GM23338 (cell line): Measurements from ENCODE around the gene KCNJ4. TPM values are rescaled to one million over a fixed set of nuclear protein-coding genes. Genes with fewer than 3 reads are reported as not detected.

ENCODE experiments used
- ATAC-seq: fragments of 200-7000 bp; cut with Tn5 transposase; 3 replicates; pipeline ENCODE4 v1.9.1; 2020
- DNase-seq: peaks from one replicate; pipeline ENCODE4 v3.0.0-alpha.2; 2015; ENCODE audit warnings: low spot score
- H2AFZ ChIP-seq: fragments of 200-600 bp; sonication (generic); 2 replicates; pipeline ENCODE4 v1.8.0; 2016; ENCODE audit warnings: antibody characterized with exemption, mild to moderate bottlenecking, moderate library complexity
- H3F3A ChIP-seq: fragments of 200-600 bp; sonication (generic); replicated peaks from 2 replicates; pipeline ENCODE4 v1.8.0; 2017; ENCODE audit warnings: antibody characterized with exemption, mixed run types, low read depth
- H3K27ac ChIP-seq: fragments of 200-600 bp; sonication (generic); 2 replicates; pipeline ENCODE4 v1.6.1; 2016; ENCODE audit warnings: low read depth
- H3K27me3 ChIP-seq: fragments of 200-600 bp; sonication (generic); 2 replicates; pipeline ENCODE4 v1.8.0; 2016; ENCODE audit warnings: mild to moderate bottlenecking, mixed run types, moderate library complexity; ENCODE audit not compliant: insufficient read depth
- H3K36me3 ChIP-seq: fragments of 200-600 bp; sonication (generic); 2 replicates; pipeline ENCODE4 v1.8.0; 2016; ENCODE audit warnings: mild to moderate bottlenecking; ENCODE audit not compliant: insufficient read depth
- H3K4me1 ChIP-seq: fragments of 200-600 bp; sonication (generic); 2 replicates; pipeline ENCODE4 v1.8.0; 2016; ENCODE audit warnings: mild to moderate bottlenecking, moderate library complexity; ENCODE audit not compliant: insufficient read depth
- H3K4me2 ChIP-seq: fragments of 200-600 bp; sonication (generic); 2 replicates; pipeline ENCODE4 v1.7.1; 2017; ENCODE audit warnings: mixed run types
- H3K4me3 ChIP-seq: fragments of 200-600 bp; sonication (generic); 2 replicates; pipeline ENCODE4 v1.6.1; 2016; ENCODE audit warnings: mixed run types
- H3K79me2 ChIP-seq: fragments of 200-600 bp; sonication (generic); replicated peaks from 2 replicates; pipeline ENCODE4 v1.8.0; 2017; ENCODE audit warnings: mild to moderate bottlenecking; ENCODE audit not compliant: insufficient read depth
- H3K9me2 ChIP-seq: fragments of 200-600 bp; sonication (generic); 2 replicates; pipeline ENCODE4 v1.8.0; 2017; ENCODE audit not compliant: insufficient read depth
- H4K20me1 ChIP-seq: fragments of 200-600 bp; sonication (generic); replicated peaks from 2 replicates; pipeline ENCODE4 v1.8.0; 2017; ENCODE audit warnings: mild to moderate bottlenecking; ENCODE audit not compliant: insufficient read depth
- H3K27ac Mint-ChIP-seq: 2 replicates; pipeline ENCODE4 v1.8.0; 2020; ENCODE audit warnings: inconsistent platforms, mild to moderate bottlenecking, moderate library complexity, mixed read lengths
- H3K27me3 Mint-ChIP-seq: 3 replicates; pipeline ENCODE4 v1.8.0; 2022; ENCODE audit warnings: low read depth, mild to moderate bottlenecking, moderate library complexity, mixed read lengths, inconsistent platforms; ENCODE audit not compliant: insufficient read depth, poor library complexity
- H3K36me3 Mint-ChIP-seq: 3 replicates; pipeline ENCODE4 v1.8.0; 2021; ENCODE audit warnings: low read depth, mild to moderate bottlenecking, inconsistent platforms, moderate library complexity, mixed read lengths
- H3K4me1 Mint-ChIP-seq: 3 replicates; pipeline ENCODE4 v1.8.0; 2020; ENCODE audit warnings: mild to moderate bottlenecking, inconsistent platforms, mixed read lengths
- H3K4me3 Mint-ChIP-seq: 3 replicates; pipeline ENCODE4 v1.8.0; 2021; ENCODE audit warnings: moderate library complexity, mild to moderate bottlenecking, inconsistent platforms, mixed read lengths
- H3K9me3 Mint-ChIP-seq: 3 replicates; pipeline ENCODE4 v1.8.0; 2020; ENCODE audit warnings: moderate library complexity, mild to moderate bottlenecking, inconsistent platforms, mixed read lengths
- CREB1 ChIP-seq: fragments of 250-450 bp; sonication (Bioruptor Pico); IDR thresholded peaks from 2 replicates; pipeline ENCODE4 v1.5.0; 2020; ENCODE audit warnings: low read depth, mild to moderate bottlenecking, moderate library complexity
- ETS1 ChIP-seq: IDR thresholded peaks from 2 replicates; pipeline ENCODE4 v1.6.1; 2016; ENCODE audit warnings: antibody characterized with exemption
- EZH2phosphoT487 ChIP-seq: fragments of 200-600 bp; sonication (generic); IDR thresholded peaks from one replicate; pipeline ENCODE4 v1.8.1; 2018; ENCODE audit warnings: antibody characterized with exemption; ENCODE audit not compliant: unreplicated experiment
- NANOG ChIP-seq: IDR thresholded peaks from 2 replicates; pipeline ENCODE4 v1.6.1; 2016; ENCODE audit warnings: antibody characterized with exemption, borderline replicate concordance
- REST ChIP-seq: IDR thresholded peaks from one replicate; pipeline ENCODE4 v1.6.1; 2018; ENCODE audit warnings: antibody characterized with exemption; ENCODE audit not compliant: unreplicated experiment
- ZNF114 ChIP-seq: fragments of 250-450 bp; sonication (Bioruptor Pico); IDR thresholded peaks from 2 replicates; pipeline ENCODE4 v1.5.0; 2020; ENCODE audit warnings: mild to moderate bottlenecking, moderate library complexity
- ZNF462 ChIP-seq: fragments of 250-450 bp; sonication (Bioruptor Pico); IDR thresholded peaks from 2 replicates; pipeline ENCODE4 v1.5.0; 2020; ENCODE audit warnings: mild to moderate bottlenecking, moderate library complexity
- polyA plus RNA-seq: library from polyadenylated mRNA; unstranded; fragments of >200 nt; fragmentation: Nextera tagmentation; extraction: Ambion mirVana; gene quantifications from 2 replicates; pipeline ENCODE4 v1.2.1, GENCODE V29; 2016
- total RNA-seq: library from RNA; depleted of rRNA; stranded (reverse); fragments of >200 nt; shearing (Covaris generic); gene quantifications from 2 replicates; pipeline ENCODE4 v1.2.3, GENCODE V29; 2014

The KCNJ4 gene
- total and polyA plus RNA-seq, 2 experiments from 2014 or later = 0.23 to 1.3 TPM

GRCh38 chr22:38443628-38444521, 11.1 kb downstream of the KCNJ4 start:
- Mint-ChIP-seq H3K36me3 (no peaks in the 10 kb centered on the region), H3K4me3 (no peak overlapping the region), H3K27me3 (peaks cover 11% of the 10 kb centered on the region), H3K27ac (no peak overlapping the region), H3K4me1 (peaks cover 5% of the 10 kb centered on the region; the same call in 1 of the 3 replicates), H3K9me3 (no peaks in the 10 kb centered on the region; the same call in 2 of the 3 replicates)
- Histone ChIP-seq H3K4me2 (no peak overlapping the region), H3K27ac (no peak overlapping the region), H3K4me3 (no peak overlapping the region), H3K9me2 (no peaks in the 10 kb centered on the region), H3K36me3 (no peaks in the 10 kb centered on the region), H3K27me3 (no peaks in the 10 kb centered on the region), H3F3A (no peaks in the 10 kb centered on the region), H4K20me1 (no peaks in the 10 kb centered on the region), H3K79me2 (no peaks in the 10 kb centered on the region), H3K4me1 (no peaks in the 10 kb centered on the region), H2AFZ (no peak overlapping the region)
- no peak for ATAC-seq
- TF ChIP-seq CREB1 (no peak), EZH2phosphoT487 (no peak), ETS1 (no peak)
- DNase-seq = no peak

- no peak overlapping the region for H3K27ac Mint-ChIP-seq
- H3K4me1 ChIP-seq = no peaks in the 10 kb centered on the region
- H4K20me1 ChIP-seq = no peaks in the 10 kb centered on the region
- peaks cover 5% of the 10 kb centered on the region; the same call in 1 of the 3 replicates for H3K4me1 Mint-ChIP-seq
- H3K27me3 ChIP-seq = no peaks in the 10 kb centered on the region
- H3F3A ChIP-seq = no peaks in the 10 kb centered on the region
- H2AFZ ChIP-seq = no peak overlapping the region
- no peak overlapping the region for H3K4me2 ChIP-seq
- H3K9me3 Mint-ChIP-seq = no peaks in the 10 kb centered on the region; the same call in 2 of the 3 replicates
- no peaks in the 10 kb centered on the region for H3K36me3 ChIP-seq
- ATAC-seq (no peak), DNase-seq (no peak)
- no peak overlapping the region for H3K4me3 Mint-ChIP-seq
- H3K27ac ChIP-seq = no peak overlapping the region
- no peaks in the 10 kb centered on the region for H3K79me2 ChIP-seq
- no peak overlapping the region for H3K4me3 ChIP-seq
- H3K9me2 ChIP-seq = no peaks in the 10 kb centered on the region
- H3K36me3 Mint-ChIP-seq = no peaks in the 10 kb centered on the region
- H3K27me3 Mint-ChIP-seq = peaks cover 14% of the 10 kb centered on the region
- TF ChIP-seq REST (no peak), NANOG (no peak), ZNF462 (no peak), ETS1 (no peak), ZNF114 (CRISPR knock-in tag) (no peak)
These were observed 11.9 kb downstream of the KCNJ4 start for GRCh38 chr22:38442967-38443627.
